Measurements from ENCODE around the gene CYTH2.
"Not testable (repeated sequence)": the region's sequence is repeated elsewhere in the genome, so short reads cannot be mapped to it uniquely, and the experiment has no call there.

Gene CYTH2

DNA sequence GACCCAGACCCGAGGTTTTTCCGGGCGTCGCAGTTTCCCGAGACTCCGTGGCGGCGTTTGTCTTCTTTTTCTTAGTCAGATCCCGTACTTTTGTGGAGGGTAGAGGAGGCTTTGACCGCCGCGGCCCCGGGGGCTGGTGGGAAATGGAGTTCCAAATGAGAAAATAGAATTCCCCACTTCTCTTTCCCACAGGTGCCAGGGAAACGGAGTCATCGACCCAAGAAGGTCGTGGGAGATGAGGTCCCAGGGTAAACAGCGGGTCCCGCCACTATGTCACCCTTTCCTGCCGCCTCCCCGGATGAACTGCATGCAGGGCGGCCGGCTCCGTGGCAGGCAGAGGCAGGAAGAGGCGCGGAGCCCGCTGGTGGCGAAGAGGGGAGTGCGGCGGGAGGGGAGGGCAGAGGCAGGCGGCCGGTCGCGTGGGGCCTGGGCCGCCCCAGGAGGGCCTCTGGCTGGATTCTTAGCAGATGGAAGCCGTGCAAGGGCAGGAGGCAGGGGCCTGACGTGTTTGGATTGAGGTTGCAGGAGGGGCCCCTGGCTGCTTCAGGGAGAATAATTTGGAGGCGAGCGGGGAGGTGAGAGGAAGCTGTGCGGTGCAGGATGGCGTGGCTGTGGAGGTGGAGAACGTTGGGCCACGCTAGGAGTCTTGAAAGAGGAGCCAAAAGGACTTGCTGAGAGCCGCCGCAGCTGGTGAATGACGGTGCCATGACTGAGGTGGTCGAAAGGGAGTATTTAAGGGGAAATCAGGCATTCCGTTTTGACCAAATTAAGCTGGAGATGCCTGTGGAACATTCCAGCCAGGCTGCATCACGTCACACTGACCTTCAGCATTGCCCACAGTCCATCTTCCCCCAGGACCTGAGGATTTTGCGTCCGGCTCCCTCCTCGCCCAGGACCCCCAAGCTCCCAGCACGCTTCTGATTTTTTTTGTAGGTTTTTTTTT, 11.7 kb downstream of the CYTH2 start:
- peak overlapping the region; percentile 9; the same call in 1 of the 2 replicates for H3K4me3 ChIP-seq (replicated peaks; ENCODE audit: low read depth, low read length)
- DNase-seq (ENCODE audit: extremely low read depth, low read depth), result no peak
- TF ChIP-seq CTCF (IDR thresholded peaks at IDR 0.05; ENCODE audit: low read depth, low read length, missing control alignments), result no peak

GRCh38 chr19:48481846-48482639, 12.9 kb downstream of the CYTH2 start:
- no peak overlapping the region for H3K4me3 ChIP-seq (replicated peaks; ENCODE audit: low read depth, low read length)
- no peak for DNase-seq (ENCODE audit: extremely low read depth, low read depth)
- no peak for TF ChIP-seq CTCF (IDR thresholded peaks at IDR 0.05; ENCODE audit: low read depth, low read length, missing control alignments)

- no peak for TF ChIP-seq CTCF (IDR thresholded peaks at IDR 0.05; ENCODE audit: low read depth, low read length, missing control alignments)
- H3K4me3 ChIP-seq (replicated peaks; ENCODE audit: low read depth, low read length), result no peak overlapping the region
- no peak for DNase-seq (ENCODE audit: extremely low read depth, low read depth)
Observed at GRCh38 chr19:48483301-48483700, 14.1 kb downstream of the CYTH2 start.

DNA sequence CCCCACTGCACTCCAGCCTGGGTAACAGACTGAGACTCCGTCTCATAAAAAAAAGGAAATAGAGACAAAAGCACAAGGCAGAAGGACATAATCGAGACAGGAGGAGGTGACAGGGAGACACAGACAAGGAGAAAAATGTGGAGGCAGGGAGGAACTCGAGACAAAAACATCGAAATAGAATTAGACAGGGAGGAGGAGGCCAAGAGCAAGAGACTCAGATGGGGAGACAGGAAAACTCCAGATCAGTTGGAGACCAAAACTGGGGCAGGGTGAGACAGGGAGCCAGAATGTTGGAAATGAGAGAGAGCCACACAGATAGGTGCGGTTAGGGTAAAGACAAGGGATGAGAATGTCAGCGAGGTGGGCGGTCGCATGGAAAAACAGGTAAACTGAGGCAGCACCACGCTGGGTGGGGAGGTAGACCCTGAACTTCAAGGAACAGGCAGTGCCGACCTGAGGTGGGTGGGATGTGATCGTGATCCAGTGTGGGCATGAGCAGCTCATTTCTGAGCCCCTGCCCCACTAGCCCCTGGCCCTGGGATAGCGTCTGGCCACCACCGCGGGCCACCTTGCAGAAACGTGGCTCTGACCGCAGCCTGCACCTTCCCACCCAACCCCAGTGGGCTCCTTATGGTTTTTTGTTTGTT, 15.2 kb downstream of the CYTH2 start:
- DNase-seq (ENCODE audit: extremely low read depth, low read depth), result no peak
- H3K4me3 ChIP-seq (replicated peaks; ENCODE audit: low read depth, low read length), result no peak overlapping the region
- no peak for TF ChIP-seq CTCF (IDR thresholded peaks at IDR 0.05; ENCODE audit: low read depth, low read length, missing control alignments)

DNA sequence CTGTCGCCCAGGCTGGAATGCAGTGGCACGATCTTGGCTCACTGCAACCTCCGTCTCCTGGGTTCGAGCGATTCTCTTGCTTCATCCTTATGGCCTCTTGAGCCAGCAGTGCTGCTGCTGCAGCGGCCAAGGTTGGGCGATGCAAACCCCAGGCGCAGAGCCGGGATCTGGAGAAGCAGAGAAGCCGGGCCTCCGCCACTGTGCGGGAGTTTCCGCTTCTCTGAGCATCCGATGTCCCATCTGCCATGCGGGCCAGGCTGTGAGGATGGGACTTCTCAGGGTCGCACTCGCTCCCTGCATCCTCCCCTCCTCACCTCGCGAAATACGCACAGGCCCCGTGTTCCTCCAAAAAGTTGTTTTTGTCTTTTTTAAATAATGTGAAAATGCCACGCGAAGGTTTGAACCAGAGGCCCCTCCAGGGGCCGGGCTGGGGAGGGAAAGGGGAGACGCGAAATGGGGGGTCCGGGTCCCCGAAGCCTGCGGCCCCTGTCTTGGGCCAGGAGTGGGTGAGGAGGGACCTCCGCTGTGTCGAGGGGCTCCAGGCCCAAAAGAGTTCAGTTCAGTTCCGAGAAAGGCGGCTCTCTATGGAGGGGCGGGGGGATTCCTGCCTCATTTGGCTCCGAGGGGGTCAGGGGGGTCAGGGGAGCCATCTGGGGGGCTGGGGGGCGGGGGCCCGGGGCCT, 15.9 kb downstream of the CYTH2 start:
- H3K4me3 ChIP-seq (replicated peaks; ENCODE audit: low read depth, low read length), result no peak overlapping the region
- DNase-seq (ENCODE audit: extremely low read depth, low read depth), result no peak
- TF ChIP-seq CTCF (IDR thresholded peaks at IDR 0.05; ENCODE audit: low read depth, low read length, missing control alignments), result no peak

DNA sequence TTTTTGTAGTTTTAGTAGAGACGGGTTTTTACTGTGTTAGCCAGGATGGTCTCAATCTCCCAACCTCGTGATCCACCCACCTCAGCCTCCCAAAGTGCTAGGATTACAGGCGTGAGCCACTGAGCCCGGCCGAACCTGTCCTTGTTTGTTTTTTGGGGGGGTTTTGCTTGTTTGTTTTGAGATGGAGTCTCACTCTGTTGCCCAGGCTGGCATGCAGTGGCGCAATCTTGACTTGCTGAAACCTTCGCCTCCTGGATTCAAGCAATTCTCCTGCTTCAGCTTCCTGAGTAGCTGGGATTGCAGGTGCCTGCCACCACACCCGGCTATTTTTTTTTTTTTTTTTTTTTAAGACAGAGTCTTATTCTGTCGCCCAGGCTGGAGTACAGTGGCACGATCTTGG, 17.5 kb downstream of the CYTH2 start:
- not testable (repeated sequence) for H3K4me3 ChIP-seq (replicated peaks; ENCODE audit: low read depth, low read length); DNase-seq (ENCODE audit: extremely low read depth, low read depth)
